ENCODE data around the gene CD96.

The CD96 gene

DNA sequence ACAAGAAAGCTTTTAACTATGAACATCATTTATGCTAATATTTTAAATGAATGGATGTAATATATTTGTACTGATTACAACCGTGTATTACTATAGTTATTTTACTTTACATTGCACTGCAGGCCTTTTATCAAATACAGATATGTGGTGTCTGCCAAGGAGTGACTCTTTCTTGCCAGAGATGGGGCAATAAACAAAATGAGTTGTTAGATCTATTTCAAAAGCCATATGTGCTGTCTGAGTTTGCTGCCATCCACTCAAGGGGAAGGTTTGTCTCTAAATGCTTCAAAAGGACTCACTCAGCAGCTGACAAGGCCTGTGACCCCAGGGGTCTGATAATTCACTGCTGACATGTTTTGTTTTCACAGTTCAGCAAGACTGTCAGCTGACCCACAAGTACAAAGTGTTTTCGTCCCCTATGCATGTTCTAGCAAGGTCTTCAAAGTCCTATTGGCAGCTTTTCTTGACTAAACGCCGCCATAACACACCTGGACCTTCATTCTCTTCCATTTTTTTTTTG lies 94.4 kb downstream of the CD96 start:
- no peaks in the 10 kb centered on the region for H3K27me3 Mint-ChIP-seq (ENCODE audit: low read depth)
- peaks cover 45% of the 10 kb centered on the region for H3K9me3 Mint-ChIP-seq
- peaks cover 93% of the 10 kb centered on the region for H3K36me3 Mint-ChIP-seq (ENCODE audit: low read depth)
- no peak for DNase-seq (ENCODE audit: low spot score)
- H3K4me1 Mint-ChIP-seq (ENCODE audit: low read depth): no peaks in the 10 kb centered on the region
- no peak overlapping the region for H3K4me3 Mint-ChIP-seq
- no peak overlapping the region for H3K27ac Mint-ChIP-seq

DNA sequence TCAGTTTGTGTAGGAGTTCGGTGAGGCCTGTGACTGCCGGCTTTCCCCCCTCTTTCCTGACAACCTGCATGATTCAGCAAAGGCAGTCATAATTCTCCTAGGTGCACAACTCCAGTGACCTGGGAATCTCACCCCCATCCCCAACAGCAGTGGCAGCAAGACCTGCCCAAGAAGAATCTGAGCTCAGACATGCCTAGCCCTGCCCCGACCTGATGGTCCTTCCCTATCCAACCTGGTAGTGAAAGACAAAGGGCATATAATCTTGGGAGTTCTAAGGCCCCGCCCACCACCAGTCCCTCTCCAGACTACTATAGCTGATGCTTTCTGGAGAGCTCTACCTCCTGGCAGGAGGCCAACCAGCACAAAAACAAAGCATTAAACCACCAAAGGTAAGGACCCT lies 97.3 kb downstream of the CD96 start:
- Mint-ChIP-seq H3K36me3 (ENCODE audit: low read depth) (peaks cover 93% of the 10 kb centered on the region), H3K27ac (no peak overlapping the region), H3K4me1 (ENCODE audit: low read depth) (no peaks in the 10 kb centered on the region), H3K9me3 (peaks cover 51% of the 10 kb centered on the region), H3K27me3 (ENCODE audit: low read depth) (no peaks in the 10 kb centered on the region), H3K4me3 (no peak overlapping the region)
- no peak for DNase-seq (ENCODE audit: low spot score)

DNA sequence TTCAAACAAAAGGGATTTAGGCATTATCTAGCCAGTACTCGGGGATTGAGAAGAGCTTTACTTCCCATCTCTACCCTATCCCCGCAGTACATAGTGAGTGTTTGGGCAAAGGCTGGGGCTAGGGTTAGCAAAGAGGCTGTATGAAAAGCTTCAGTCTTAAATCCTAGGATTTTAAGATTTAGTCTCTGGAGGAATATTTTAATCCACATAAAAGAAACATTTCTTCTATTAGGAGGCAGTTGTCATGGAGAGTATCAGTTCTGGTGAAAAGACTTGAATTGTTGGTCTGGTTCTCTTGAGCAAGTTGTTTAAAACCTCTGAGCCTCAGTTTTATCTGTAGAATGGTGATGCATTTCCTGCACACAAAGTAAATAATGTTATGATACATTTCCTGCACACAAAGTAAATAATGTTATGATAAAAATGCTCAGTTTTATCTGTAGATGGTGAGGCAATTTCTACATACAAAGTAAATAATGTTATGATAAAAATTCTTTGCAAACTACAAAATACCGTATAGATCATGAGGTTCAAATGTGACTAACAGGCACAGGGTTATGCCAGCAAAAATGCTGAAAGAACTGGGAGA lies 107.1 kb downstream of the CD96 start:
- peaks cover 21% of the 10 kb centered on the region for H3K4me1 Mint-ChIP-seq (ENCODE audit: low read depth)
- no peak overlapping the region for H3K4me3 Mint-ChIP-seq
- H3K27me3 Mint-ChIP-seq (ENCODE audit: low read depth): no peaks in the 10 kb centered on the region
- H3K9me3 Mint-ChIP-seq: peaks cover 21% of the 10 kb centered on the region
- DNase-seq (ENCODE audit: low spot score): no peak
- H3K27ac Mint-ChIP-seq: peak overlapping the region; percentile 14
- peaks cover 94% of the 10 kb centered on the region for H3K36me3 Mint-ChIP-seq (ENCODE audit: low read depth)

DNA sequence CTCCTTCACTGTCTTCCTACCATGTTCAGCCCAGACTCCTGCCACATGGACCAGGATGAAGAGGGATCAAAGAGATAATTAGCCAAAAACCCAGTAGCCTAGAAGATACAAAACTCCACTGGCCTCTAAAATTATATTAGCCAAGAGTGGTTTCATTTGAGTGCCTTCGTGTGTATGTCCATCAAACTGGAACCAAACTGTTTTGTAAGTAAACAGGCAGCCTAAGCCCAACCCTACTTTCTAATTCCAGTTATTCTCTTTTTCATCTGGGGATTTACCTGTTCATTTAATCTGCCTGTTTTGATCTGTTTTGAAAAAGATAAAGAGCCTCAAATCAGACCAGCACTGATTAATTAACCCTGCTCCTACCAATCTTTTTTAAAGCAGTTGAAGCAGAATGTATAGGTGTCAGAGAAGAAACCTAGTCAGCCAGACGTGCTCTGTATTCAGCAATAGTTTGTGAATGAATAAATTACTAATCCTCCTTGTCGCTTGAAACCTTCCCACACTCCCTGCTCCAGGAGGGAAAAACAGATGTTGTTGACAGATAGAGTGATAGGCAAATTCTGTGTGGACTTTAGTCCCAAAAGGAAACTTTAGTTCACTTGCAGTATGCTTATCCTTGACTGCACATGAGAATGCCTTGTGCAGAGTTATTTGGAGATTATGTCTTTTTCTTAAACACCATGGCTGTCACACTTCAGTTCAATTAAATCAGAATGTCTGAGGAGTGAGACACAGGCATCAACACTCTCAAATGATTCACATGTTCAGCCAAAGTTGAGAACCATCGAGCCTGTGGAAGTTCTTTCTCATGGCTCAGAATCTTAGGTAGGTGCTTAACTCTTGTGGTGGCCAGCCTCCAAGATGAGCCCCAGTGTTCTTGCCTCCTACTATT lies 108.6 kb downstream of the CD96 start:
- peaks cover 19% of the 10 kb centered on the region for H3K4me1 Mint-ChIP-seq (ENCODE audit: low read depth)
- DNase-seq (ENCODE audit: low spot score): no peak
- H3K9me3 Mint-ChIP-seq: peaks cover 6% of the 10 kb centered on the region
- H3K27me3 Mint-ChIP-seq (ENCODE audit: low read depth): no peaks in the 10 kb centered on the region
- H3K36me3 Mint-ChIP-seq (ENCODE audit: low read depth): peaks cover 97% of the 10 kb centered on the region
- H3K27ac Mint-ChIP-seq: no peak overlapping the region
- no peak overlapping the region for H3K4me3 Mint-ChIP-seq

DNA sequence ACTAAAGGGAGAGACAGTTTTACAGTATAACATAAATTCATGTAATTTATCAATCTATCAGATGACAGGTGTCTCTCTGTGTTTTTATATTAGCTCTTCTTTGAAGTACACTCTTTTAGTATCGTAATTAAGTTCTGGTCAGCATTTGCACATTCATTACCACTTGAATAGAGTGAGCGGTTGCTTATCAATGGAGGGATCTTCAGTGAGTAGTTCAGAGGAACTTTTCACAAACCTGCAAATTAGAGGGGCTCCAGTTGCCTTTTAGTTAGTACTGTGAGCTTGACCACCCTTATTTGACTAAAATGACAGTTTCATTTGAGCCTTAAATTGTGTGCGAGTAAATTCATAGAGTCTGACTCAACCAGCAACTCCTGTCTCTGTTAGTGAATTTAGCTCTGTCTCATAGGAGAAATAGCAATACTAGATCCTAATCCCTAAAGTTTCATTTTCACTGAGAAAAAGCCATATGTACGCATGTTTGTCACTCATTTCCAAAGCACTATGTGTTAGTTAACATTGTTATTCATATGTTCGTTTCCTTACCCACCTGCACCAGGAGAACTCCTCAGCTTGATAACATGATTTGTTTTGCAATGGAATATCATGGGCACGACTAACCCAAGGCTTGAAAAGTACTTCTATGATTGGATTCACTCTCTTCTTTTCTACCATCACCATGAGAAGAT lies 110.6 kb downstream of the CD96 start:
- no peaks in the 10 kb centered on the region for H3K27me3 Mint-ChIP-seq (ENCODE audit: low read depth)
- H3K27ac Mint-ChIP-seq: no peak overlapping the region
- H3K4me3 Mint-ChIP-seq: no peak overlapping the region

DNA sequence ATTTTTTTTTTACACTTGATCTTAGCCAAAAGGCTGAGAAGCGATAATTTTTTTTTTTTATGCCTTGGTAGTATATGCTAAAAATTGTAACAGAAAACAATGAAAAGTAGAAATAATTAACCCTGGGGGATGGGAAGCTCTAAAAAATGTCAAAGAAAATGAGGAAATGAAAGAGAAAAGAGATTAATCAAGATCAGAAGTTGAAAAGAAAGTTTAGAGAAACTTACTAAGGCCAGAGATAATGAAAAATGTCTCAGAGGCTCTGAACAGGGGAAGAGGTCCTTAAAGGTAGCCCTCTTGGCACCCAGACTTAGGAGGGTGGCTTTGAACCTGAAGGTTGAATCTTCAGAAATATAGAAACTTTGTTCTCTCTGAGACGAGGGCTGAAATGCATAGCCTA lies 111.8 kb downstream of the CD96 start:
- no peak overlapping the region for H3K27ac Mint-ChIP-seq
- DNase-seq (ENCODE audit: low spot score): no peak
- no peaks in the 10 kb centered on the region for H3K9me3 Mint-ChIP-seq
- no peak overlapping the region for H3K4me3 Mint-ChIP-seq
- H3K4me1 Mint-ChIP-seq (ENCODE audit: low read depth): peaks cover 14% of the 10 kb centered on the region
- peaks cover 82% of the 10 kb centered on the region for H3K36me3 Mint-ChIP-seq (ENCODE audit: low read depth)
- H3K27me3 Mint-ChIP-seq (ENCODE audit: low read depth): no peaks in the 10 kb centered on the region

More for the DNA sequence above, 110.6 kb downstream of the CD96 start:
- Mint-ChIP-seq H3K36me3 (ENCODE audit: low read depth) (peaks cover 83% of the 10 kb centered on the region), H3K9me3 (no peaks in the 10 kb centered on the region), H3K4me1 (ENCODE audit: low read depth) (peaks cover 18% of the 10 kb centered on the region)
- DNase-seq (ENCODE audit: low spot score): no peak

DNA sequence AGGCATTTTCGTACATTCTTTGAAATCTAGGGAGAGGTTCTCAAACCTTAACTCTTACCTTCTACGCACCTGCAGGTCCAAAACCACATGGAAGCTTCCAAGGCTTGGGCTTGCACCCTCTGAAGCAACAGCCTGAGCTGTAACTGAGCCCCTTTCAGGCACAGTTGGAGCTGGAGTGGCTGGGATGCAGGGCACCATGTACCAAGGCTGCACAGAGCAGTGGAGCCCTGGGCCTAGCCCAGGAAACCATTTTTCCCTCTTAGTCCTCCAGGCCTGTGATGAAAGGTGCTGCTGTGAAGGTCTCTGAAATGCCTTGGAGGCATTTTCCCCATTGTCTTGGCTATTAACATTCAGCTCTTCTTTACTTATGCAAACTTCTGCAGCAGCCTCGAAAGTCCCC lies 120.0 kb downstream of the CD96 start:
- peaks cover 93% of the 10 kb centered on the region for H3K36me3 Mint-ChIP-seq (ENCODE audit: low read depth)
- no peak overlapping the region for H3K4me3 Mint-ChIP-seq
- no peak overlapping the region for H3K27ac Mint-ChIP-seq
- no peaks in the 10 kb centered on the region for H3K27me3 Mint-ChIP-seq (ENCODE audit: low read depth)
- peaks cover 64% of the 10 kb centered on the region for H3K9me3 Mint-ChIP-seq
- H3K4me1 Mint-ChIP-seq (ENCODE audit: low read depth): peaks cover 15% of the 10 kb centered on the region
- no peak for DNase-seq (ENCODE audit: low spot score)

DNA sequence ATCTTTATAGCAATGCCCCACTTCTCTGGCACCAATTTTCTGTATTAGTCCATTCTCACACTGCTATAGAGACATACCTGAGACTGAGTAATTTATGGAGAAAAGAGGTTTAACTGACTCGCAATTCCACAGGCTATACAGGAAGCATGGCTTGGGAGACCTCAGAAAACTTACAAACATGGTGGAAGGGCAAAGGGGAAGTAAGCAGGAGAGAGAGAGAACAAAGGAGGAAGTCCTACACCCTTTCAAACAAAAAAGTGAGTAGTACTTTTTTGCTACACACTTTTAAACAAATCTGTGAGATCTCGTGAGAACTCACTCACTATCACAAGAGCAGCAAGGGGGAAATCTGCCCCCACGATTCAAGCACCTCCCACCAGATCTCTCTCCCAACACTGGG lies 120.9 kb downstream of the CD96 start:
- no peak for DNase-seq (ENCODE audit: low spot score)
- no peaks in the 10 kb centered on the region for H3K27me3 Mint-ChIP-seq (ENCODE audit: low read depth)
- peaks cover 69% of the 10 kb centered on the region for H3K9me3 Mint-ChIP-seq
- no peak overlapping the region for H3K4me3 Mint-ChIP-seq
- H3K36me3 Mint-ChIP-seq (ENCODE audit: low read depth): peaks cover 97% of the 10 kb centered on the region
- peaks cover 23% of the 10 kb centered on the region for H3K4me1 Mint-ChIP-seq (ENCODE audit: low read depth)
- H3K27ac Mint-ChIP-seq: no peak overlapping the region

DNA sequence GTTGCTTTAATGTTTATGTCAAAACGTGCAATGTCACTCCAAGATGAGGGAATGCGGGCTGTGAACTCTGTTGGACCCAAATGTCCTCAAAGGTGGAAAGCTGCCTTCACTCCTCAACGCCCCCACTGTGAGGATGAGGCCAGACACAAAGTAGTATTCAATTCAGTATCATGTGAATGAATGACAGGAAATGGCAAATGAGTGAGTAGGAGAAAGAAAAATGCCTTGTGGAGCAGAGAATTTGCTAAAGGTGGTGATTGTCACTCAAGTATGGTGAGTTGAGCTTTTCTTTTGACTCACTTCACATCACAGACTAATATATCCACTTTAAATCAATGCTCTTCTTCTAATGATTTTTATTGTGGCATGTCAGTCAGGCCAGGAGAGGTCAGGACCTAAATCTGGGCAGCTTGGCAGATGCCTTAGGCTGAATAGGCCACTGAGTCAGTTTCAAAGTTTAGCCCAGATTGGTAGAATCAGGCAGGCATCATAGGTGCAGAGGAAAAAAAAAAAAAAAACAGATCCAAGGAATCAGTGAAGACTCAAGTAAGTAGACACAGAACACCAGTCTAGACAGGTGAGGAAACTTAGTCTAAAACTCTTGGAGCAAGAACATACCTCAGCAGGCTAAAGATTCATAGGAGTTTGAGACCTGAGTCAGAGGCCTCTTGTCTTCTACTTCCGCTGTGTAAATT lies 124.2 kb downstream of the CD96 start:
- no peak overlapping the region for H3K4me3 Mint-ChIP-seq
- peaks cover 45% of the 10 kb centered on the region for H3K4me1 Mint-ChIP-seq (ENCODE audit: low read depth)
- H3K27ac Mint-ChIP-seq: peak overlapping the region; percentile 64
- DNase-seq (ENCODE audit: low spot score): no peak
- no peaks in the 10 kb centered on the region for H3K27me3 Mint-ChIP-seq (ENCODE audit: low read depth)
- peaks cover 45% of the 10 kb centered on the region for H3K9me3 Mint-ChIP-seq
- H3K36me3 Mint-ChIP-seq (ENCODE audit: low read depth): peaks cover 68% of the 10 kb centered on the region

DNA sequence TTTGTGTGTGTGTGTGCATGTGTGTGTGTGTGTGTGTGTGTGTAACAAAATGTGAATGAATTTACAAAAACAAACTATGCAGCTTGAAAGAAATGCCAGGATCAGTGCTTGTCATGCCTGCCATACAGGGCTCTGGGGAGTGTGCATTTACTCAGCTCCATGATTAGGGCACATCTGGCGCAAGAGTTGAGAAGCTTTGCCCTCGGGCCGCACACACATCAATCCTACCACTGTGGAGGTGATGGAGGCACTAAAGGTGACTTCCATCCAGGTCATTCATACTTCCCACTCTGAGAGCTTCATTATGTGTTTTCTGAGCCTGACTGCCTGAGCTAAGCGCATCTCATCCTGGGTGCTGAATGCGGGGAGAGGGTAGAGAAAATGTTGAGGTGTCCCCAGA lies 125.2 kb downstream of the CD96 start:
- Mint-ChIP-seq H3K4me1 (ENCODE audit: low read depth) (peaks cover 51% of the 10 kb centered on the region), H3K27me3 (ENCODE audit: low read depth) (no peaks in the 10 kb centered on the region), H3K27ac (peak overlapping the region; percentile 95), H3K4me3 (peak overlapping the region; percentile 70), H3K9me3 (peaks cover 36% of the 10 kb centered on the region), H3K36me3 (ENCODE audit: low read depth) (peaks cover 58% of the 10 kb centered on the region)
- no peak for DNase-seq (ENCODE audit: low spot score)

DNA sequence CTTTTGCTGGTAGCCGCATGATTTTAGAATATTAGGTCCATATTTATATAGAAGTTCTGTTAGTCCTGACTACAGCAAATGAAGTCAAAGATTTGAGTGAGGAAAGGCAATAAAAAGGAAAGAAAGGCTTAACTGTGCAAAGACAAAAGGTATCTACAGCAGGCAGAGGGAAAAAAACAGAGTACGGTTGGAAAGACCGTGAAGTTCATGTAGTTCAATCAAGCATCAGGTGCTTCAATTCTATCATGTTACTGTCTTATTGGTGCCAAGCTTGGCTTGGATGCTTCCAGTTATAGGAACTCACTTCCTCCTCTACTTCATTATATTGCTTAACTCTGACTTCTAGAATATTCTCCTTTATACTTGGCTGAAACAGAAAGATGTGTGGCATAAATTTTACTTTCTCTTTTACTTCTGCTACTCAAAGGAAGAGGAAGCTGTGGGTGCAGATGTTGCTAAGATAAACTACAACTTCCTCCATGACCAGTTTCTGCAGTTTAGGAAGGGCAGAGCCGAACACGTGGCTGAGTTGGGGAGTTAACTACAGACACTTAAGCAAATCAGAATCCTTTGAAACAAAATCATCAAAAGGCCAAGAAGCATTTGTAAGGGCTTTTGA lies 125.7 kb downstream of the CD96 start:
- peak overlapping the region; percentile 95 for H3K27ac Mint-ChIP-seq
- peaks cover 53% of the 10 kb centered on the region for H3K4me1 Mint-ChIP-seq (ENCODE audit: low read depth)
- H3K36me3 Mint-ChIP-seq (ENCODE audit: low read depth): peaks cover 52% of the 10 kb centered on the region
- H3K27me3 Mint-ChIP-seq (ENCODE audit: low read depth): no peaks in the 10 kb centered on the region
- peak overlapping the region; percentile 70 for H3K4me3 Mint-ChIP-seq
- peaks cover 31% of the 10 kb centered on the region for H3K9me3 Mint-ChIP-seq
- peak; percentile 82 for DNase-seq (ENCODE audit: low spot score)

DNA sequence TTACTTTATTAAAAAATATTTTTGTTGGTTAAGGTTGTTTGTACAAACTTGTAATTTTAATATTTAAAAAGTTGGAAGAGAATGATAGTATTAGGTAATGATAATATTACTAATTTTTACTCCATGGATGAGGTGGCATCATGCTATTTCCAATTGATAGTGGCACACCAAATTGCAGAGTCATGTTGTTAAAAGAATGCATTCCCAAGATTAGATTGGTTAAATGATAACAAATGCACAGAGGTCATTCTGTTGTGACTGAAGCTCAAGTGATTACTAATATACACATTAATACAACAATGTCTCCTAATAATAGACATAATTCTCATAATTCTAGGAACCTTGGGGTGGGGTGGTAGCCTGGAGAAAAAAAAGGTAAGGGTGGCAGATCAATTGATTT lies 126.3 kb downstream of the CD96 start:
- no peaks in the 10 kb centered on the region for H3K27me3 Mint-ChIP-seq (ENCODE audit: low read depth)
- H3K27ac Mint-ChIP-seq: peak overlapping the region; percentile 76
- H3K36me3 Mint-ChIP-seq (ENCODE audit: low read depth): peaks cover 46% of the 10 kb centered on the region
- DNase-seq (ENCODE audit: low spot score): no peak
- H3K4me1 Mint-ChIP-seq (ENCODE audit: low read depth): peaks cover 55% of the 10 kb centered on the region
- H3K9me3 Mint-ChIP-seq: peaks cover 27% of the 10 kb centered on the region
- H3K4me3 Mint-ChIP-seq: no peak overlapping the region

DNA sequence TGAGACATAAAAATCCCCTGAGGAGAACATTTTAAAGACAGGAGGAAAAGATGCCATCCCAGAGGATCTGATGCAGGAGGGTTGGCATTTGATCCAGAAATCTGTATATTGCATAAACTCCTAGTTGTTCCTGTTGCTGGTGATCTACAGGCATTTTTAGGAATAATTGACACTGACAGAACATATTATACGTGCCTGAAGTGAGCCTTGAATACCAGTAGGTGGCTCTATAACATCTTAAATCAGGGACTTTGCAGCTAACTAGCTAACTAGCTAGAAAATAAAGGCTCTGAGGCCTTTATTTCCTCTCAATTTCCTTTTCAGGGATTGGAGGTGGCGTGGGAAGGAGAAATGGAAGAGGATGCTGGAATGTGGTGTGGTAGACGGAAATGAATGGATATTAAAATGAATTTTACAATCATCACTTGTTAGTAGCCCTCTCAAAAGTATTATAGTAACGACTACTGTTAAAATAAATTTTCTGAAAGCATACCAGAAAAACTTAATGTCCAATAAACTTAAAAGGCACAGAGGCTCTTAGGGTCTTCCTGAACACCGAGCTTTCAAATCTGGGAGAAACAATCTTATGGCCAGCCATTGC lies 127.0 kb downstream of the CD96 start:
- no peak for DNase-seq (ENCODE audit: low spot score)
- peaks cover 22% of the 10 kb centered on the region for H3K9me3 Mint-ChIP-seq
- peak overlapping the region; percentile 54 for H3K4me3 Mint-ChIP-seq
- peaks cover 40% of the 10 kb centered on the region for H3K36me3 Mint-ChIP-seq (ENCODE audit: low read depth)
- no peaks in the 10 kb centered on the region for H3K27me3 Mint-ChIP-seq (ENCODE audit: low read depth)
- H3K27ac Mint-ChIP-seq: peak overlapping the region; percentile 76
- peaks cover 62% of the 10 kb centered on the region for H3K4me1 Mint-ChIP-seq (ENCODE audit: low read depth)

Measured in T-helper 2 cell treated with Interferon-gamma antibody and Interleukin-4, amounts not matched to agents 5 μg/mL and 100 μg/mL, for 36 hours (primary cell).